Colonic mucosa (tissue), 4 donors: ENCODE data around the gene PDZD2. TPM values are rescaled to one million over a fixed set of nuclear protein-coding genes. Genes with fewer than 3 reads are reported as not detected.

Experiments
- DNase-seq: peaks from one replicate; pipeline ENCODE4 v3.0.0-alpha.2; 2020
- H3K27ac ChIP-seq: fragments of 200-600 bp; one replicate; pipeline ENCODE4 v1.8.0; 2021
- H3K27me3 ChIP-seq: fragments of 200-600 bp; one replicate; pipeline ENCODE4 v1.8.0; 2021
- H3K36me3 ChIP-seq: fragments of 200-600 bp; one replicate; pipeline ENCODE4 v1.8.0; 2021
- H3K4me1 ChIP-seq: fragments of 200-600 bp; one replicate; pipeline ENCODE4 v1.8.0; 2021; ENCODE audit warnings: mild to moderate bottlenecking
- H3K4me3 ChIP-seq: fragments of 200-600 bp; one replicate; pipeline ENCODE4 v1.8.0; 2021
- H3K9ac ChIP-seq, 2 donors: one replicate each; pipeline ENCODE4 v1.7.0; 2013; ENCODE audit warnings: control low read depth in 2 of 2, low read depth in 2 of 2, low read length in 2 of 2
- H3K9me3 ChIP-seq: fragments of 200-600 bp; one replicate; pipeline ENCODE4 v1.8.0; 2021
- CTCF ChIP-seq: fragments of 200-600 bp; IDR thresholded peaks from one replicate; pipeline ENCODE4 v1.8.0; 2022; ENCODE audit warnings: antibody characterized with exemption, mild to moderate bottlenecking
- intact Hi-C: fragments of 100-400 bp; cut with DNase I; formaldehyde crosslinking; loops from one replicate; pipeline ENCODE4 v1.14.1; 2022
- total RNA-seq, 2 donors: library from RNA; stranded (reverse); fragmentation: NEBNext Ultra II Directional in 1 of 2; extraction: Animal tissue kit (Norgen Biotek cat#: 25700) in 1 of 2; gene quantifications; one replicate each; pipeline ENCODE4 v1.2.1, GENCODE V29; 2021
- donor health status: healthy.
- donor health status: DM: no; HTN: no; CAD: no.
- donor health status: DM: no; HTN: no; CAD: no.

PDZD2 gene
- total RNA-seq, 2 donors from 2014 or later = 1.8 to 2.3 TPM

GRCh38 chr5:31751610-31752009, 112.7 kb downstream of the PDZD2 start:
- H3K4me3 ChIP-seq = no peak overlapping the region
- no peaks in the 10 kb centered on the region for H3K4me1 ChIP-seq
- H3K27me3 ChIP-seq = no peaks in the 10 kb centered on the region
- H3K36me3 ChIP-seq = no peaks in the 10 kb centered on the region
- no peak for DNase-seq
- no peak overlapping the region for H3K9ac ChIP-seq
- no peaks in the 10 kb centered on the region for H3K9me3 ChIP-seq
- intact Hi-C loops = no loop called here
- no peak for TF ChIP-seq CTCF
- no peak overlapping the region for H3K27ac ChIP-seq

GRCh38 chr5:31753700-31754357, 114.9 kb downstream of the PDZD2 start:
- TF ChIP-seq CTCF = no peak
- intact Hi-C loops = no loop called here

GRCh38 chr5:31754358-31754704, 115.4 kb downstream of the PDZD2 start:
- no peak overlapping the region for H3K27ac ChIP-seq
- no peaks in the 10 kb centered on the region for H3K4me1 ChIP-seq
- no peaks in the 10 kb centered on the region for H3K9me3 ChIP-seq
- H3K36me3 ChIP-seq = no peaks in the 10 kb centered on the region
- no peak for DNase-seq
- no peak overlapping the region for H3K4me3 ChIP-seq
- H3K9ac ChIP-seq = no peak overlapping the region
- TF ChIP-seq CTCF = no peak
- H3K27me3 ChIP-seq = no peaks in the 10 kb centered on the region
- intact Hi-C loops = no loop called here

More at GRCh38 chr5:31753700-31754357, 114.9 kb downstream of the PDZD2 start:
- no peaks in the 10 kb centered on the region for H3K9me3 ChIP-seq
- no peaks in the 10 kb centered on the region for H3K4me1 ChIP-seq
- no peak overlapping the region for H3K9ac ChIP-seq
- no peaks in the 10 kb centered on the region for H3K36me3 ChIP-seq
- no peaks in the 10 kb centered on the region for H3K27me3 ChIP-seq
- no peak for DNase-seq
- H3K4me3 ChIP-seq = no peak overlapping the region
- H3K27ac ChIP-seq = no peak overlapping the region

GRCh38 chr5:31754741-31755675, 116.1 kb downstream of the PDZD2 start:
- DNase-seq = no peak
- Histone ChIP-seq H3K27ac (no peak overlapping the region), H3K4me3 (no peak overlapping the region), H3K36me3 (no peaks in the 10 kb centered on the region), H3K9me3 (no peaks in the 10 kb centered on the region), H3K4me1 (no peaks in the 10 kb centered on the region), H3K9ac (no peak overlapping the region), H3K27me3 (no peaks in the 10 kb centered on the region)
- intact Hi-C loops = no loop called here
- TF ChIP-seq CTCF = no peak

- no peak for TF ChIP-seq CTCF
- H3K9me3 ChIP-seq = no peaks in the 10 kb centered on the region
- H3K27me3 ChIP-seq = no peaks in the 10 kb centered on the region
- intact Hi-C loops = no loop called here
- H3K36me3 ChIP-seq = no peaks in the 10 kb centered on the region
- no peak overlapping the region for H3K9ac ChIP-seq
- H3K4me1 ChIP-seq = no peaks in the 10 kb centered on the region
- H3K27ac ChIP-seq = no peak overlapping the region
- DNase-seq = no peak
- no peak overlapping the region for H3K4me3 ChIP-seq
These were observed 116.8 kb downstream of the PDZD2 start for GRCh38 chr5:31755676-31756230.
